ENCODE data around the gene ZNF829. TPM values are rescaled to one million over a fixed set of nuclear protein-coding genes. Genes with fewer than 3 reads are reported as not detected.

The ZNF829 gene
- total and polyA plus RNA-seq, 12 donors: 0.78 to 4.1 (median 2.5) TPM

- TF ChIP-seq, protein P1, sequence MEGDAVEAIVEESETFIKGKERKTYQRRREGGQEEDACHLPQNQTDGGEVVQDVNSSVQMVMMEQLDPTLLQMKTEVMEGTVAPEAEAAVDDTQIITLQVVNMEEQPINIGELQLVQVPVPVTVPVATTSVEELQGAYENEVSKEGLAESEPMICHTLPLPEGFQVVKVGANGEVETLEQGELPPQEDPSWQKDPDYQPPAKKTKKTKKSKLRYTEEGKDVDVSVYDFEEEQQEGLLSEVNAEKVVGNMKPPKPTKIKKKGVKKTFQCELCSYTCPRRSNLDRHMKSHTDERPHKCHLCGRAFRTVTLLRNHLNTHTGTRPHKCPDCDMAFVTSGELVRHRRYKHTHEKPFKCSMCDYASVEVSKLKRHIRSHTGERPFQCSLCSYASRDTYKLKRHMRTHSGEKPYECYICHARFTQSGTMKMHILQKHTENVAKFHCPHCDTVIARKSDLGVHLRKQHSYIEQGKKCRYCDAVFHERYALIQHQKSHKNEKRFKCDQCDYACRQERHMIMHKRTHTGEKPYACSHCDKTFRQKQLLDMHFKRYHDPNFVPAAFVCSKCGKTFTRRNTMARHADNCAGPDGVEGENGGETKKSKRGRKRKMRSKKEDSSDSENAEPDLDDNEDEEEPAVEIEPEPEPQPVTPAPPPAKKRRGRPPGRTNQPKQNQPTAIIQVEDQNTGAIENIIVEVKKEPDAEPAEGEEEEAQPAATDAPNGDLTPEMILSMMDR (IDR thresholded peaks at IDR 0.05): no peak
- intact Hi-C loops (cut with DNase I): loop anchor here in 1 of 10 donors (10.0 kb wide), 1 partner anchor 62 kb away; no protein-coding TSS in a partner anchor
- Histone ChIP-seq H3K27ac (no peak overlapping the region), H3K27me3 (no peaks in the 10 kb centered on the region), H3K36me3 (peaks cover 0 to 96% (median 72%) of the 10 kb centered on the region in 9 donors), H3K9me3 (peaks cover 14 to 100% (median 100%) of the 10 kb centered on the region in 11 donors), H3K4me1 (no peaks in the 10 kb centered on the region), H3K4me3 (no peak overlapping the region)
- no peak for ATAC-seq
- WGBS, 2 donors: 98 to 99% methylated on average over 10 of the region's 10 CpGs
- no peak for DNase-seq
Observed at GRCh38 chr19:36876993-36877938, 38.8 kb downstream of the ZNF829 start.

GRCh38 chr19:36851898-36852297 lies 64.2 kb downstream of the ZNF829 start:
- peak overlapping the region in 6 of 10 donors; percentile 69 to 81 (median 76) for H3K4me3 ChIP-seq
- H3K9me3 ChIP-seq: peaks cover 0 to 58% (median 2%) of the 10 kb centered on the region in 11 donors
- no peaks in the 10 kb centered on the region for H3K27me3 ChIP-seq
- WGBS, 2 donors: 96 to 98% methylated on average over 3 of the region's 3 CpGs
- H3K4me1 ChIP-seq: peaks cover 0 to 32% (median 17%) of the 10 kb centered on the region in 9 donors
- ATAC-seq: no peak
- no peak for DNase-seq
- TF ChIP-seq, protein P1 (IDR thresholded peaks at IDR 0.05): no peak
- intact Hi-C loops (cut with DNase I): loop anchor here in 4 of 10 donors (2.0 to 5.0 kb wide), 3 partner anchors 65 to 945 kb away; partner anchors contain the start of genes ZNF568 (in 2 of the 4), ZNF829 (in 2 of the 4), TYROBP (in 1 of the 4) and ZNF850 (in 1 of the 4)
- no peak overlapping the region for H3K27ac ChIP-seq
- H3K36me3 ChIP-seq: peaks cover 0 to 56% (median 18%) of the 10 kb centered on the region in 9 donors

GRCh38 chr19:36850559-36851442 lies 65.3 kb downstream of the ZNF829 start, which contains the start of gene ZNF345:
ZNF345 (plus strand) TSS chr19:36850876; CDS start chr19:36876831, 25,955 bp downstream.
- H3K4me1 ChIP-seq: peaks cover 0 to 38% (median 17%) of the 10 kb centered on the region in 9 donors
- peaks cover 0 to 58% (median 0%) of the 10 kb centered on the region in 11 donors for H3K9me3 ChIP-seq
- peaks cover 0 to 47% (median 16%) of the 10 kb centered on the region in 9 donors for H3K36me3 ChIP-seq
- H3K27ac ChIP-seq: peak within 1 kb of the TSS; percentile 32 to 96 (median 92)
- WGBS, 2 donors: 0 to 1% methylated on average over 43 of the region's 43 CpGs
- TF ChIP-seq, protein P1 (IDR thresholded peaks at IDR 0.05): no peak
- peak within 1 kb of the TSS; percentile 46 to 92 (median 76) for H3K4me3 ChIP-seq
- H3K27me3 ChIP-seq: no peaks in the 10 kb centered on the region
- DNase-seq (peak; percentile 86 to 94), ATAC-seq (peak; percentile 96 to 98 (median 97))
- intact Hi-C loops (cut with DNase I): loop anchor here in 5 of 10 donors (1.0 to 5.0 kb wide), 6 partner anchors 12 to 944 kb away; partner anchors contain the start of genes ZNF790 (in 3 of the 5), ZNF568 (in 2 of the 5), ZNF829 (in 2 of the 5) and TYROBP (in 1 of the 5)

All from heart right ventricle (tissue), 16 donors.